Activated CD4-positive, alpha-beta T cell treated with anti-CD3 and anti-CD28 coated beads, Interleukin-2, amount 10 ng/mL, durations not matched to agents 7 days and 5 days (primary cell): ENCODE data around the gene PTPRE. TPM values are rescaled to one million over a fixed set of nuclear protein-coding genes. Genes with fewer than 3 reads are reported as not detected.

ENCODE experiments used
- CTCF ChIA-PET: fragments of 350-600 bp; sonication (Branson Sonifier 250); formaldehyde crosslinking; loops from one replicate; lab custom pipeline; 2021; ENCODE audit warnings: antibody characterized with exemption; lab: Charles Lee
- POLR2A ChIA-PET: fragments of 350-600 bp; sonication (Branson Sonifier 250); formaldehyde crosslinking; loops from one replicate; lab custom pipeline; 2021; ENCODE audit warnings: antibody characterized with exemption; lab: Charles Lee
- DNase-seq: peaks from one replicate; pipeline ENCODE4 v3.0.0-alpha.2; 2020
- H3K27ac Mint-ChIP-seq: one replicate; pipeline ENCODE4 v1.8.0; 2021; ENCODE audit warnings: mild to moderate bottlenecking, moderate library complexity, mixed read lengths
- H3K27me3 Mint-ChIP-seq: one replicate; pipeline ENCODE4 v1.8.0; 2021; ENCODE audit warnings: mixed read lengths
- H3K36me3 Mint-ChIP-seq: one replicate; pipeline ENCODE4 v1.8.0; 2021; ENCODE audit warnings: low read depth, mixed read lengths
- H3K4me1 Mint-ChIP-seq: one replicate; pipeline ENCODE4 v1.8.0; 2021; ENCODE audit warnings: mixed read lengths
- H3K4me3 Mint-ChIP-seq: one replicate; pipeline ENCODE4 v1.8.0; 2021; ENCODE audit warnings: mild to moderate bottlenecking, moderate library complexity, mixed read lengths
- H3K9me3 Mint-ChIP-seq: one replicate; pipeline ENCODE4 v1.8.0; 2021; ENCODE audit warnings: mixed read lengths
- total RNA-seq, 2 experiments: library from RNA; stranded (reverse); gene quantifications; one replicate each; pipeline ENCODE4 v1.2.3, GENCODE V29; 2021

Gene PTPRE
- total RNA-seq, 2 experiments from 2014 or later, result 24.1 to 25.6 TPM

DNA sequence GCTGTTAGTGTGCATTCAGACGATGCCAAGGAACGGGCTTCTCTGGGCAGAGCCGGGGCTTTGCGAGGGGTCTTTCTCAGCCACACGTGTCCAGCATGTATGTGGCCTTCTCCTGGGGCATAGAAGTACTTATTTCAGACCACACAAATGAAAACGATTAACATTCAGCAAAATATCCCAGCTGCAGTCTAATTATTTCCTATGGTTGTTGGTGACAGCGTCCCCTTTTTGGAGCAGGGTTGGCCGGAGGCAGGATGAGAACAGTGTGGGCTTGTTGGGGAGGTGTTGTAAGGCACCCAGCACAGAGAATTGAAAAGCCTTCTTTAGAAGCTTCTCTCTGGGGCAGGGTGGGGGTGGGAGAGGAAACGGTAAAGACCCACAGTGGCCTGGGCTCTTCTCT lies 54.2 kb downstream of the PTPRE start:
- no peak for DNase-seq
- ChIA-PET CTCF (no interaction called here), POLR2A (no interaction called here)
- Mint-ChIP-seq H3K4me1 (no peaks in the 10 kb centered on the region), H3K9me3 (no peaks in the 10 kb centered on the region), H3K4me3 (no peak overlapping the region), H3K36me3 (no peaks in the 10 kb centered on the region), H3K27ac (no peak overlapping the region), H3K27me3 (peaks cover 14% of the 10 kb centered on the region)

DNA sequence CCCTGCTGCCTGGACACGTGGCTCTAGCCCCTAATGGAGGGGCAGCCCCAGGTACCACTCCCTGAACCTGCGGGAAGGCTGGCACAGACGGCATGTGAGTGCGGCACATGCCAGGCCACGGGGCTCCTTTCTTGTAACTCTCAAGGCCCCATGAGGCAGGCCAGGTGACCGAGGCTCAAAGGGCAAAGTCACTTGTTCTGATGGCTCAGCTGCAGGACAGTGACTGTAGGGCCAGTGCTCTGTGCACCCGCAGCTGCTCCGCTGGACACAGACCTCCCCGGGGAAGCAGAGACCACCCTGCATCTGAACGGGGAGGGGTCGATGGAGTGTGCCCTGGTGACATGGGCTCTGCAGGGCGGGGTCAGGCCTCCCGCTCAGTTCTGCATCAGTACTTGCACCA lies 55.3 kb downstream of the PTPRE start:
- H3K4me3 Mint-ChIP-seq, result no peak overlapping the region
- H3K27ac Mint-ChIP-seq, result no peak overlapping the region
- DNase-seq, result no peak
- no peaks in the 10 kb centered on the region for H3K9me3 Mint-ChIP-seq
- H3K27me3 Mint-ChIP-seq, result peaks cover 6% of the 10 kb centered on the region
- no peaks in the 10 kb centered on the region for H3K4me1 Mint-ChIP-seq
- POLR2A ChIA-PET, result no interaction called here
- CTCF ChIA-PET, result interaction anchor here (0.6 kb wide), 1 partner anchor 1968 kb away, joined by 4 read pairs; no protein-coding TSS in a partner anchor
- no peaks in the 10 kb centered on the region for H3K36me3 Mint-ChIP-seq

DNA sequence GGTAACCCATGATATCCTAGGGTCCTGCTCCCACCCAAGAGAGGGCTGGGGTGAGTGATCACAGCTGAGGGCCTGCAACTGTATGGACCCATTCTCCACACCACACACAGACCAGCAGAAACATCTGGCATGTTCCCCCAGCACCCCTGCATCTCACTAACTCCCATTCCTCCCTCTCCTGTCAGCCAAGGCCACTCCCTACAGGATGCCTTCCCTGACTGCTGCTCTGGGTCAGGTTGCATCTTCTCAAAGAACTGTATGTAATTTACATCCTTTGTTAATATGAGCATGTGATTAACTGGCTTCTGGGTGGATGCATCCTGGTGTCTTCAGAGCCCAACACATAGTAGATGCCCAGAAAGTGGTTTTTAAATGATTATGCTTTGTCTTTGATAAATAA lies 56.2 kb downstream of the PTPRE start:
- no peaks in the 10 kb centered on the region for H3K9me3 Mint-ChIP-seq
- ChIA-PET POLR2A (no interaction called here), CTCF (no interaction called here)
- H3K27ac Mint-ChIP-seq, result no peak overlapping the region
- no peak for DNase-seq
- H3K4me1 Mint-ChIP-seq, result no peaks in the 10 kb centered on the region
- H3K4me3 Mint-ChIP-seq, result no peak overlapping the region
- peaks cover 1% of the 10 kb centered on the region for H3K27me3 Mint-ChIP-seq
- no peaks in the 10 kb centered on the region for H3K36me3 Mint-ChIP-seq

DNA sequence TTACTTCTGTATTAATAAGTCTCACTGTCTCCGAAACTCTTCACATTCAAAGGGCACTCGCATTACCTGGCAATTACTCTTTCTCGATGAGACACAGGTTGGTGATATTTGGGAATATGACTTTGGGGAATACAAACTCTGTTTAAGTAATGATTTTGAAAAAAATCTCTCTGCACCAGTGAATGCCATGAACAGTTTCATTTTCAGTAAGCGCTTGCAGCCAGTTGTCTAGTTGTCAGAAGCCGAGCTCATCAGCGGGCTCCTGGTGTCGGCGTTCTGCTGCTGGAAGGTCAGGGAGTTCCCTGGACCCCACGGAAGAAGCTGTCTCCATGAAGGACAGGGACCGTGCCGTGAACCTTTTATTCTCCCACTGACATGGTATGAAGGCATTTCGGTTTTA lies 57.7 kb downstream of the PTPRE start:
- Mint-ChIP-seq H3K27me3 (no peaks in the 10 kb centered on the region), H3K27ac (no peak overlapping the region), H3K9me3 (no peaks in the 10 kb centered on the region), H3K4me3 (no peak overlapping the region), H3K4me1 (no peaks in the 10 kb centered on the region), H3K36me3 (no peaks in the 10 kb centered on the region)
- POLR2A ChIA-PET, result no interaction called here
- DNase-seq, result no peak
- CTCF ChIA-PET, result interaction anchor here (0.6 kb wide), 1 partner anchor 12 kb away, joined by 5 read pairs; no protein-coding TSS in a partner anchor

DNA sequence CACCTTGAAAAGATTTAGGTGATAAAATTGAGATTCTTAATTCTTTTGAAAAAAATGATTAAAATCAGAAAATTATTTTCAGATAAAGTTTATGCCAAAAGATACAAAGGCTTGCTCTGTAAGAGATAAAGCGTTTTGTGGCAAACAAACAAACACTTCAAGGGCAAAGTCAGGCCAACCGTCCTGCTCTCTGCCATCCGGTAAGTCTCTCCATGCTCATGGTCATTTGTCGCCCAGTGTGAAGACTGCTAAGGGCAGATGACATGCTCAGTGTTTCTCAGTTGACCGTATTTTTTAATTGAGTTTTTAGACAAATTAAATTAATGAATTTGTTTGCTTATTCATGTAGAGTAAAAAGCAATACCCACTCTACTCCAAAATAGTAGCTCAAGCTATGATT lies 60.0 kb downstream of the PTPRE start:
- no peaks in the 10 kb centered on the region for H3K36me3 Mint-ChIP-seq
- CTCF ChIA-PET, result no interaction called here
- POLR2A ChIA-PET, result no interaction called here
- H3K27ac Mint-ChIP-seq, result no peak overlapping the region
- no peak overlapping the region for H3K4me3 Mint-ChIP-seq
- no peaks in the 10 kb centered on the region for H3K4me1 Mint-ChIP-seq
- H3K27me3 Mint-ChIP-seq, result no peaks in the 10 kb centered on the region
- H3K9me3 Mint-ChIP-seq, result no peaks in the 10 kb centered on the region
- DNase-seq, result no peak

DNA sequence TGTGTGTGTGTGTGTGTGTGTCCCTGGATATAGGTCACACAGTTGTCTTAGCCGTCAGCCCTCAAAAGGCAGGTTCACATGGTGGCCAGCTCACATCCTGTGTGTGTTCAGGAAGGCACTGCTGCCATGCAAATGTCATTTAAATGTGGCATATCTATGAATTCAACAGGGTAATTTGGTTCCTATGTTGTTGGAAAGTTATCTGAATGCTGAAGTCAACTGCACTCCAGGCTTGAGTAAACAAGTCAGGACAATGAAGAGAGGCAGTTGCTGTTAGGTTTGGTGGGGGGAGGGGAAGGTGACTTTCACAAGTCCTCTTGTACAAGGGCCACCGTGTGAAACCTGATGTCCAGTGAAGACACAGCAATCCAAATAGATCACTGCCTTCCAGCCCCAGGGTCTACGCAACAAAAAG lies 61.1 kb downstream of the PTPRE start:
- CTCF ChIA-PET, result no interaction called here
- H3K4me3 Mint-ChIP-seq, result no peak overlapping the region
- no peak overlapping the region for H3K27ac Mint-ChIP-seq
- DNase-seq, result no peak
- no peaks in the 10 kb centered on the region for H3K36me3 Mint-ChIP-seq
- no peaks in the 10 kb centered on the region for H3K9me3 Mint-ChIP-seq
- POLR2A ChIA-PET, result no interaction called here
- H3K27me3 Mint-ChIP-seq, result no peaks in the 10 kb centered on the region
- H3K4me1 Mint-ChIP-seq, result no peaks in the 10 kb centered on the region

DNA sequence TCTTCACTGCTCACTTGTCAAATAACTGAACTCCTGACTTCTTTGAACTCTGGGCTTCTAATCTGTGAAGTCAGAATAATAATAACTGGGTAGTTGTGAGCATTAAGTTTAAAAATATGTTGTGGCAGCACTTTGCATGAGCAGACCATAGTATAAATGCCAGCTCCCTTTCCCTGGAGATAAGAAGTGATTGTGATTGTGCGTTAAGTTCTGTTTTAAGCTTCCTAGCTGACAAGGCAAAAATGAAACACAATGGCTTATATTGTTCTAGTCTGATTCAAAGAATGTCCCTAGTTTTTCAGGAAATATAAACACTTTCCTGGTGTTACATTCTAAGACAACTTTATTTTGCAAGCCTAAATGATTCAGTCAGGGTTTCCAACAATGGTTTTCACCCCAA lies 61.8 kb downstream of the PTPRE start:
- no peak for DNase-seq
- POLR2A ChIA-PET, result no interaction called here
- Mint-ChIP-seq H3K27ac (no peak overlapping the region), H3K9me3 (no peaks in the 10 kb centered on the region), H3K36me3 (no peaks in the 10 kb centered on the region), H3K4me3 (no peak overlapping the region), H3K27me3 (peaks cover 1% of the 10 kb centered on the region), H3K4me1 (no peaks in the 10 kb centered on the region)
- CTCF ChIA-PET, result no interaction called here

DNA sequence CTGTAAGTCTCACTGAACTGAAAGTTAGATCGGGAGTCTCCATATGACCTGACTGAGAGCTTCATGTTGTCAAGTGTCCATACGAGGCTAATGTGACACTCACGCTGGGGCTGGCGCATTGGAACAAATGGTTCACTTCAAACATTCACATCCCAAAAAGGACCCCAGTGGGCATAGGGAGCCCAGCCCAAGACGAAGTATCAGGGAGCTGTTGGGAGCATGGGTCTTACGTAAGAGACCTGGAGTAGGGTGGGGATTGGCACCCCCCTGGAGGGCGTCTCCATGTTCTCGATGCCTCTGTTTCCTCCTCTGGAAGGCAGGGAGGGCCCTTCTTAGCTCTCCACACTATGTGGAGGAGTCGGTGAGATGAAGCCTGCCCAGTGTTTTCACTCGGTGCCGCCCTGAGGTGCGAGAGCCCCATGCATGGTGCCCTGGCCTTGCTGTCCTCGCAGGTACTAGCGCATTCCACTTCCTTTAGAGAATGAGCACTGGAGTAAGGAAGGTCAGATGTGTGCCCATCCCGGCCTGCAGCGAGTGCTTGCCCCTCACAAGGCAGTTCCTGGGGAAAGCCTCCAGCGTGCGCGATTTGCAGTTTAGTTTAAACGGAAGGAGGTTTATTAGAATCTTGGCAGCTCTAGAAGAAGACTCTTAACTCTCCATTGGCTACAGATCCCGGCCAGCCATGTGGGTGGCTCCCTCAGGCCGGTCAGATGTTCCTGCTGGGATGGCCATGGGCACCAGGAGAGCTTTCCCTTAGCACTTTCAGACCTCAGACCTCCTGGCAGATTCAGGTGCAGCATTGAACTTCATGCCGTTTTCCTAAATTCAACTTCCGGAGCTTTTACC lies 64.4 kb downstream of the PTPRE start:
- Mint-ChIP-seq H3K36me3 (no peaks in the 10 kb centered on the region), H3K27me3 (peaks cover 11% of the 10 kb centered on the region), H3K9me3 (no peaks in the 10 kb centered on the region), H3K4me1 (no peaks in the 10 kb centered on the region), H3K27ac (no peak overlapping the region), H3K4me3 (no peak overlapping the region)
- DNase-seq, result no peak
- POLR2A ChIA-PET, result no interaction called here
- CTCF ChIA-PET, result interaction anchor here (1.4 kb wide), 1 partner anchor 10 kb away, joined by 5 read pairs; no protein-coding TSS in a partner anchor

DNA sequence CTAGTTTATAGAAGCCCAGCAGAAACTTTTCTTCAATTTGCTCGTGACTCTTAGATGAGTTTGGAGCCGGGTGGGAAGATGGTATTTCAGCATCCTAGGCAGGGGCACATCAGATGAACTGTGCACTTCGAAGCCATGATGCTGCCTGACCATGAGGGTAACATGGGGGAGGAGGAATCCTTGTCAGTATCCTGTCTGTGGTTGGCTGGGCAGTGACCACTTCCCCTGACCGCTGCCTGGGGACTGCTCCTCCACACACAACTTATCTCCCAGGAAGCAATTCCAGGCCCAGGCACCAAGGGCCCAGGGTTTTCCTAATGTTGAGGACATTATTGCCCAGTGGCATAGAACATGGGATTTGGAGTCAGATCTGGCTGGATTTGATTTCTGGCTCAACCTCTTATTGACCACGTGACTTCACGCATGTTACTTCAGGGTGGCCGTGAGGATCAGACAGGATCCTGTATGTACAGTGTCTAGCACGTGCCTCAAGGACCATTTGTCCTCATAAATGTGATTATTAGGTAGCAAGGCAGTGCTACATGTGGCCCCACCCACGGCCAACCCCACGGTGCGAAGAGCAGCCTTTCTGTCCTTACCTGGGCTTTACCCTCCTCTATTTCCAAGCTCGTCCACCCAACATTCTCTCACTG lies 65.2 kb downstream of the PTPRE start:
- Mint-ChIP-seq H3K36me3 (no peaks in the 10 kb centered on the region), H3K27me3 (peaks cover 11% of the 10 kb centered on the region), H3K4me3 (no peak overlapping the region), H3K9me3 (no peaks in the 10 kb centered on the region), H3K27ac (no peak overlapping the region), H3K4me1 (no peaks in the 10 kb centered on the region)
- POLR2A ChIA-PET, result no interaction called here
- DNase-seq, result no peak
- CTCF ChIA-PET, result interaction anchor here (1.4 to 1.9 kb wide), 2 partner anchors 9 to 39 kb away, joined by 4 to 5 read pairs; no protein-coding TSS in a partner anchor

DNA sequence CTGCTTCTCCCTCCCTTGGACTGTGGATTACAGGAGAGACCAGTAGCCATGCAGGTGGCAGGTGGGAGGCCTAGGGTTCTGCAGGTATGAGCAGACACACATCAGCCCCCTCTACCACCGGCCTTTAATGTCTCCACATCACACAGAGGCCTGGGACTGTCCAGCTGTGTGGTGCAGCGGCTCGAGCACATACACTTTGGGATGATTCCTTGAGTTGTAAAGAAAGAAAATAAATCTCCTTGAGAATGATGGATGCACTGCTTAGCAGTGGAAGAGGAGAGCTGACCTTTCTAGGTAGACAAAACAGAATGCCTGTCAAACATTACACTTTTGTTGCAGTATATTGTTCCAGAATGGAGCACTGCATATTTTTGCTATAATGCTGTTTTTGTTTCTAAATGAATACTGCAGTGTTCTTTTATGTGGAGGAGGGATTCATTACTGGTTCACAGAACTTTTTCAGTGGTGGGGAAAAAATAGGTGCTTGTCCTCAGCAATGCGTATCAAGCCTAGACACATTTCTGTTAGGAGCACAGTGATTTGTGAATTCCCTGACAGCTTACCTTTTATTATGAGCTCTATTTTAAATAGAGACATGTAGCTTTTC lies 66.0 kb downstream of the PTPRE start:
- ChIA-PET POLR2A (no interaction called here), CTCF (interaction anchor here (1.9 kb wide), 1 partner anchor 39 kb away, joined by 4 read pairs; no protein-coding TSS in a partner anchor)
- DNase-seq, result no peak
- Mint-ChIP-seq H3K27me3 (peaks cover 11% of the 10 kb centered on the region), H3K4me1 (peaks cover 6% of the 10 kb centered on the region), H3K36me3 (no peaks in the 10 kb centered on the region), H3K9me3 (no peaks in the 10 kb centered on the region), H3K27ac (no peak overlapping the region), H3K4me3 (no peak overlapping the region)

DNA sequence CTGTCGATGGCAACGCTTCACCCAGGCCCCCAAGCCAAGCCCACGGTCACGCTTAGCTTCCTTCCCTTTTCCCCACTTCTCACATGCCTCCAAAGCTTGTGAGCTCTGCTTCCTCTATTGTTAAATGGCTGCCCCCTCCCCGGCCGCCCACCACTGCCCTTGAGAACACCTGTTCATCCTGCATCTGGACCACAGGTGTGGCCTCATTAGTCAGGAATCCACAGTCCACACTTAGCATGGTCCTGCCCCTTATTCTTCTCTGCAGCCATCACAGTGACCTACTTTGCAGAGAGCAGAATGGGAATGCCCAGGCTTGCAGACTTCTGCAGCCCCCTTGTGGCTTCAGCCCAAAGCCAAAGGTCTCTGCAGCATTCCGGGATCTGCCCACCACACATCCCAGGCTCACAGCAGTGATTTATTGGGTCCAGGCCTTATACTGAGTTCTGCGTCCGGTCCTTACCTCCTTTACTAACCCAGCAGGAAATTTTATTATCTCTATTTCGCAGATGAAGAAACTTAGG lies 66.9 kb downstream of the PTPRE start:
- CTCF ChIA-PET, result interaction anchor here (1.9 kb wide), 1 partner anchor 38 kb away, joined by 4 read pairs; no protein-coding TSS in a partner anchor

DNA sequence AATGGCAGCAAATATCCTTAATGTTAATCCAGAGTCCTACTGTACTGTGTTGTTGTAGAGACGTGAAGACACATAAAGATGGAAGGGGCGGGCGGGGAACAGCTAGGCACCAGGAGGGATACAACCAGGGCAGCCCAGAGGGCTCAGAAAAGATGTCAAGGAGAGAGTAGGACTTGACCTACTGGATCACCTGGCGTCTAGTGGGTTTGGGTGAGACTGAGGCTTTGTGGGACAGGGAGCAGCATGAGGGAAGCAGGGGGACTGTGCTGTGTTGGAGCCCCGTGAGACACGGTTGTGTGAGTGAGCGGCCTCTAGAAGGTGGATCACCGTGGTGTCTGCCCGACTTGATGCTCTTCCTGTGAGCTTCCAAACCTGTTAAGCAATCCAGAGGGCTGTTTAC lies 68.0 kb downstream of the PTPRE start:
- DNase-seq, result no peak
- no peaks in the 10 kb centered on the region for H3K36me3 Mint-ChIP-seq
- peaks cover 4% of the 10 kb centered on the region for H3K9me3 Mint-ChIP-seq
- ChIA-PET POLR2A (no interaction called here), CTCF (interaction anchor here (1.5 kb wide), 1 partner anchor 94 kb away, joined by 4 read pairs; no protein-coding TSS in a partner anchor)
- peaks cover 6% of the 10 kb centered on the region for H3K4me1 Mint-ChIP-seq
- no peak overlapping the region for H3K4me3 Mint-ChIP-seq
- no peak overlapping the region for H3K27ac Mint-ChIP-seq
- H3K27me3 Mint-ChIP-seq, result peaks cover 11% of the 10 kb centered on the region

More for the DNA sequence above, 66.9 kb downstream of the PTPRE start:
- no peaks in the 10 kb centered on the region for H3K9me3 Mint-ChIP-seq
- DNase-seq, result no peak
- H3K36me3 Mint-ChIP-seq, result no peaks in the 10 kb centered on the region
- POLR2A ChIA-PET, result no interaction called here
- peaks cover 6% of the 10 kb centered on the region for H3K4me1 Mint-ChIP-seq
- H3K4me3 Mint-ChIP-seq, result no peak overlapping the region
- H3K27me3 Mint-ChIP-seq, result peaks cover 11% of the 10 kb centered on the region
- H3K27ac Mint-ChIP-seq, result no peak overlapping the region
